ENCODE results near the gene ERC1.
A peak's percentile ranks its signal among the peaks of the same experiment; 100 is the strongest.
"Not testable (repeated sequence)": the region's sequence is repeated elsewhere in the genome, so short reads cannot be mapped to it uniquely, and the experiment has no call there.

ERC1 gene

GRCh38 chr12:1122786-1123185 is 131.8 kb downstream of the ERC1 start:
- peak in 1 of 2 donors; percentile 2 for DNase-seq (ENCODE audit: low read depth in 2 of 2)

- DNase-seq (ENCODE audit: low read depth in 2 of 2), result no peak
These were observed 135.1 kb downstream of the ERC1 start for GRCh38 chr12:1126091-1126490.

GRCh38 chr12:1127021-1127420 is 136.0 kb downstream of the ERC1 start:
- DNase-seq (ENCODE audit: low read depth in 2 of 2), result no peak

GRCh38 chr12:1130164-1130563 is 139.1 kb downstream of the ERC1 start:
- no peak for DNase-seq (ENCODE audit: low read depth in 2 of 2)

- DNase-seq (ENCODE audit: low read depth in 2 of 2), result no peak
These were observed 139.5 kb downstream of the ERC1 start for GRCh38 chr12:1130571-1130970.

- no peak for DNase-seq (ENCODE audit: low read depth in 2 of 2)
These were observed 140.8 kb downstream of the ERC1 start for GRCh38 chr12:1131811-1132224.

GRCh38 chr12:1132311-1132710 is 141.3 kb downstream of the ERC1 start:
- no peak for DNase-seq (ENCODE audit: low read depth in 2 of 2)

GRCh38 chr12:1138691-1139090 is 147.7 kb downstream of the ERC1 start:
- DNase-seq (ENCODE audit: low read depth in 2 of 2), result no peak

GRCh38 chr12:1146758-1147157 is 155.7 kb downstream of the ERC1 start:
- DNase-seq (ENCODE audit: low read depth in 2 of 2), result not testable (repeated sequence)

GRCh38 chr12:1147821-1148220 is 156.8 kb downstream of the ERC1 start:
- DNase-seq (ENCODE audit: low read depth in 2 of 2), result no peak

- no peak for DNase-seq (ENCODE audit: low read depth in 2 of 2)
These were observed 166.0 kb downstream of the ERC1 start for GRCh38 chr12:1157046-1157445.

- DNase-seq (ENCODE audit: low read depth in 2 of 2), result no peak
These were observed 170.2 kb downstream of the ERC1 start for GRCh38 chr12:1161197-1161596.

- DNase-seq (ENCODE audit: low read depth in 2 of 2), result no peak
These were observed 171.2 kb downstream of the ERC1 start for GRCh38 chr12:1162081-1162760.

- no peak for DNase-seq (ENCODE audit: low read depth in 2 of 2)
These were observed 176.8 kb downstream of the ERC1 start for GRCh38 chr12:1167784-1168183.

GRCh38 chr12:1170411-1170810 is 179.4 kb downstream of the ERC1 start:
- no peak for DNase-seq (ENCODE audit: low read depth in 2 of 2)

- no peak for DNase-seq (ENCODE audit: low read depth in 2 of 2)
These were observed 180.8 kb downstream of the ERC1 start for GRCh38 chr12:1171657-1172408.

GRCh38 chr12:1173781-1174617 is 183.0 kb downstream of the ERC1 start:
- DNase-seq (ENCODE audit: low read depth in 2 of 2), result no peak

- no peak for DNase-seq (ENCODE audit: low read depth in 2 of 2)
These were observed 183.6 kb downstream of the ERC1 start for GRCh38 chr12:1174659-1175058.

- no peak for DNase-seq (ENCODE audit: low read depth in 2 of 2)
These were observed 185.2 kb downstream of the ERC1 start for GRCh38 chr12:1176191-1176590.

- no peak for DNase-seq (ENCODE audit: low read depth in 2 of 2)
These were observed 188.1 kb downstream of the ERC1 start for GRCh38 chr12:1179128-1179527.

- DNase-seq (ENCODE audit: low read depth in 2 of 2), result no peak
These were observed 191.0 kb downstream of the ERC1 start for GRCh38 chr12:1182069-1182468.

- DNase-seq (ENCODE audit: low read depth in 2 of 2), result no peak
These were observed 193.4 kb downstream of the ERC1 start for GRCh38 chr12:1184402-1184801.
